HG03575 (cell line): Measurements from ENCODE around the gene TTLL3.
"Not testable (repeated sequence)": the region's sequence is repeated elsewhere in the genome, so short reads cannot be mapped to it uniquely, and the experiment has no call there.

Experiments used
- ATAC-seq: cut with Tn5 transposase; IDR thresholded peaks from one replicate; pipeline ENCODE4 v1.9.1; 2021; ENCODE audit not compliant: unreplicated experiment, insufficient number of reproducible peaks, low FRiP score; ENCODE audit errors: extremely low read depth

TTLL3 gene

GRCh38 chr3:9809615-9810432, at the start of gene TTLL3:
Gene TTLL3 (plus strand): TSS chr3:9810262. CDS start chr3:9810662, 400 bp downstream.
- ATAC-seq, result no peak

GRCh38 chr3:9760779-9761505, 49.1 kb upstream of the TTLL3 start:
- ATAC-seq, result no peak

GRCh38 chr3:9761919-9762318, 48.1 kb upstream of the TTLL3 start:
- ATAC-seq, result no peak

GRCh38 chr3:9762871-9763270, 47.2 kb upstream of the TTLL3 start:
- ATAC-seq, result no peak

- no peak for ATAC-seq
Observed at GRCh38 chr3:9765865-9766264, 44.2 kb upstream of the TTLL3 start.

GRCh38 chr3:9767418-9767817, 42.6 kb upstream of the TTLL3 start:
- no peak for ATAC-seq

- no peak for ATAC-seq
Observed at GRCh38 chr3:9768141-9768775, 41.8 kb upstream of the TTLL3 start.

GRCh38 chr3:9769012-9769411, 41.0 kb upstream of the TTLL3 start:
- ATAC-seq, result no peak

- no peak for ATAC-seq
Observed at GRCh38 chr3:9769426-9770275, 40.4 kb upstream of the TTLL3 start, which contains the start of gene CAMK1. Gene CAMK1 (minus strand): TSS chr3:9769947. CDS start chr3:9767749, 2,198 bp downstream.

- ATAC-seq, result no peak
Observed at GRCh38 chr3:9770276-9770812, 39.7 kb upstream of the TTLL3 start.

- not testable (repeated sequence) for ATAC-seq
Observed at GRCh38 chr3:9771007-9771406, 39.1 kb upstream of the TTLL3 start.

GRCh38 chr3:9776896-9777693, 33.0 kb upstream of the TTLL3 start:
- no peak for ATAC-seq

GRCh38 chr3:9777694-9778021, 32.4 kb upstream of the TTLL3 start:
- no peak for ATAC-seq

- ATAC-seq, result no peak
Observed at GRCh38 chr3:9778143-9779074, 31.7 kb upstream of the TTLL3 start.

GRCh38 chr3:9779075-9779593, 30.9 kb upstream of the TTLL3 start:
- ATAC-seq, result no peak

GRCh38 chr3:9779721-9780457, 30.2 kb upstream of the TTLL3 start:
- ATAC-seq, result no peak
